Testis (tissue), 3 donors: ENCODE measurements around the gene OXCT1. TPM values are rescaled to one million over a fixed set of nuclear protein-coding genes. Genes with fewer than 3 reads are reported as not detected.
"Not testable (repeated sequence)": the region's sequence is repeated elsewhere in the genome, so short reads cannot be mapped to it uniquely, and the experiment has no call there.

ENCODE experiments used
- DNase-seq: peaks from one replicate; pipeline ENCODE4 v3.0.0-alpha.2; 2019
- H3K27ac ChIP-seq, 2 donors: fragments of 200-600 bp; sonication (generic); one replicate each; pipeline ENCODE4 v1.5.1; 2019
- H3K27me3 ChIP-seq: fragments of 200-600 bp; sonication (generic); one replicate; pipeline ENCODE4 v1.5.1; 2019
- H3K36me3 ChIP-seq: fragments of 200-600 bp; sonication (generic); one replicate; pipeline ENCODE4 v1.5.1; 2017; ENCODE audit warnings: low read depth; ENCODE audit errors: missing control alignments
- H3K4me1 ChIP-seq: fragments of 200-600 bp; sonication (generic); one replicate; pipeline ENCODE4 v1.5.1; 2019
- H3K4me3 ChIP-seq, 2 donors: fragments of 200-600 bp; sonication (generic); one replicate each; pipeline ENCODE4 v1.5.1; 2017 to 2019
- H3K9me3 ChIP-seq: fragments of 200-600 bp; sonication (generic); one replicate; pipeline ENCODE4 v1.5.1; 2017
- CTCF ChIP-seq, 3 experiments: fragments of 450-650 bp in 2 of 3; fragments of 200-600 bp in 1 of 3; sonication (generic) in 1 of 3; IDR thresholded peaks; one replicate each; pipeline ENCODE4 v1.5.1; 2016 to 2019; ENCODE audit warnings: antibody characterized with exemption in 3 of 3, mild to moderate bottlenecking in 2 of 3, moderate library complexity in 1 of 3
- POLR2A ChIP-seq: fragments of 450-650 bp; IDR thresholded peaks from one replicate; pipeline ENCODE4 v1.6.1; 2017; ENCODE audit warnings: antibody characterized with exemption, mild to moderate bottlenecking, moderate library complexity
- WGBS, 2 donors: methylation state at CpG; one replicate each; pipeline ENCODE4 v1.1.5; 2018; 5-methylcytosine and 5-hydroxymethylcytosine counted together
- intact Hi-C: fragments of 100-400 bp; cut with DNase I; formaldehyde crosslinking; loops from one replicate; pipeline ENCODE4 v1.15.1; 2023; ENCODE audit warnings: low total_unique reads
- polyA plus RNA-seq: library from polyadenylated mRNA; stranded (reverse); fragments of 350-450 nt; fragmentation: Illumina TruSeq; extraction: RNeasy Lipid Tissue Mini Kit (QIAGEN cat#74804); gene quantifications from one replicate; pipeline ENCODE4 v1.2.3, GENCODE V29; 2014; ENCODE audit warnings: low read depth, low replicate concordance; ENCODE audit not compliant: insufficient read depth
- total RNA-seq, 2 donors: library from RNA; depleted of rRNA; stranded (reverse); fragments of >200 nt; gene quantifications; one replicate each; pipeline ENCODE4 v1.2.3, GENCODE V29; 2016

Gene OXCT1
- total and polyA plus RNA-seq, 3 donors from 2014 or later = 11.7 to 22.7 (median 16.5) TPM

GRCh38 chr5:41722359-41722950 is 147.8 kb downstream of the OXCT1 start:
- Histone ChIP-seq H3K27ac (no peak overlapping the region), H3K36me3 (no peaks in the 10 kb centered on the region), H3K27me3 (no peaks in the 10 kb centered on the region), H3K4me1 (no peaks in the 10 kb centered on the region), H3K9me3 (no peaks in the 10 kb centered on the region), H3K4me3 (no peak overlapping the region)
- WGBS, 2 donors = 76 to 86% methylated on average over 3 of the region's 3 CpGs
- intact Hi-C loops = no loop called here
- TF ChIP-seq POLR2A (no peak), CTCF (IDR thresholded peaks at IDR 0.05) (no peak)
- no peak for DNase-seq

- H3K27me3 ChIP-seq = no peaks in the 10 kb centered on the region
- TF ChIP-seq CTCF (IDR thresholded peaks at IDR 0.05) = no peak
- TF ChIP-seq POLR2A = no peak
- no peak overlapping the region for H3K27ac ChIP-seq
- H3K4me3 ChIP-seq = no peak overlapping the region
- DNase-seq = no peak
- WGBS, 2 donors = 30 to 39% methylated on average over 2 of the region's 2 CpGs
- no peaks in the 10 kb centered on the region for H3K36me3 ChIP-seq
- intact Hi-C loops = no loop called here
- no peaks in the 10 kb centered on the region for H3K4me1 ChIP-seq
- H3K9me3 ChIP-seq = no peaks in the 10 kb centered on the region
Measured at GRCh38 chr5:41721516-41721915, 148.7 kb downstream of the OXCT1 start.

- TF ChIP-seq POLR2A (no peak), CTCF (IDR thresholded peaks at IDR 0.05) (no peak)
- WGBS, 2 donors = 87 to 93% methylated on average over 2 of the region's 2 CpGs
- Histone ChIP-seq H3K27ac (no peak overlapping the region), H3K4me1 (no peaks in the 10 kb centered on the region), H3K9me3 (no peaks in the 10 kb centered on the region), H3K27me3 (no peaks in the 10 kb centered on the region), H3K4me3 (no peak overlapping the region), H3K36me3 (no peaks in the 10 kb centered on the region)
- intact Hi-C loops = no loop called here
- DNase-seq = no peak
Measured at GRCh38 chr5:41716382-41716781, 153.8 kb downstream of the OXCT1 start.

GRCh38 chr5:41714446-41714845 is 155.8 kb downstream of the OXCT1 start:
- H3K36me3 ChIP-seq, H3K27ac ChIP-seq, H3K4me1 ChIP-seq, H3K27me3 ChIP-seq, H3K9me3 ChIP-seq, H3K4me3 ChIP-seq, intact Hi-C loops, DNase-seq: not testable (repeated sequence)

- Histone ChIP-seq H3K9me3 (no peaks in the 10 kb centered on the region), H3K27me3 (no peaks in the 10 kb centered on the region), H3K27ac (no peak overlapping the region), H3K36me3 (no peaks in the 10 kb centered on the region), H3K4me3 (no peak overlapping the region), H3K4me1 (no peaks in the 10 kb centered on the region)
- WGBS, 2 donors = 72 to 90% methylated on average over 2 of the region's 2 CpGs
- TF ChIP-seq POLR2A (no peak), CTCF (IDR thresholded peaks at IDR 0.05) (no peak)
- DNase-seq = no peak
- intact Hi-C loops = no loop called here
Measured at GRCh38 chr5:41708604-41708940, 161.7 kb downstream of the OXCT1 start.
